Midbrain (tissue), 1 donor: ENCODE data around the gene CACNA1A.

Experiments
- DNase-seq: peaks from one replicate; lab custom pipeline; 2025; lab: John Stamatoyannopoulos, UW

CACNA1A gene

GRCh38 chr19:13309864-13310263 is 196.4 kb downstream of the CACNA1A start:
- no peak for DNase-seq

GRCh38 chr19:13303381-13304129 is 202.7 kb downstream of the CACNA1A start:
- no peak for DNase-seq

- no peak for DNase-seq
Observed at GRCh38 chr19:13302526-13303270, 203.6 kb downstream of the CACNA1A start.

GRCh38 chr19:13301627-13302334 is 204.5 kb downstream of the CACNA1A start:
- no peak for DNase-seq

- DNase-seq, result no peak
Observed at GRCh38 chr19:13300421-13301030, 205.8 kb downstream of the CACNA1A start.

GRCh38 chr19:13299838-13300237 is 206.4 kb downstream of the CACNA1A start:
- no peak for DNase-seq

GRCh38 chr19:13298565-13299481 is 207.5 kb downstream of the CACNA1A start:
- DNase-seq, result no peak

GRCh38 chr19:13297023-13297422 is 209.3 kb downstream of the CACNA1A start:
- DNase-seq, result no peak

- no peak for DNase-seq
Observed at GRCh38 chr19:13294812-13295567, 211.3 kb downstream of the CACNA1A start.

- DNase-seq, result no peak
Observed at GRCh38 chr19:13291913-13292312, 214.4 kb downstream of the CACNA1A start.

GRCh38 chr19:13290741-13291140 is 215.5 kb downstream of the CACNA1A start:
- no peak for DNase-seq

- no peak for DNase-seq
Observed at GRCh38 chr19:13289295-13289694, 217.0 kb downstream of the CACNA1A start.

GRCh38 chr19:13286195-13286985 is 219.9 kb downstream of the CACNA1A start:
- no peak for DNase-seq

- DNase-seq, result no peak
Observed at GRCh38 chr19:13284929-13285928, 221.1 kb downstream of the CACNA1A start.

GRCh38 chr19:13283871-13284270 is 222.4 kb downstream of the CACNA1A start:
- no peak for DNase-seq

- no peak for DNase-seq
Observed at GRCh38 chr19:13282486-13283065, 223.7 kb downstream of the CACNA1A start.

- peak; percentile 1 for DNase-seq
Observed at GRCh38 chr19:13281567-13282291, 224.6 kb downstream of the CACNA1A start.
